GM23338 (cell line): Measurements from ENCODE around the gene OR2W1. TPM values are rescaled to one million over a fixed set of nuclear protein-coding genes. Genes with fewer than 3 reads are reported as not detected.

Experiments
- ATAC-seq: fragments of 200-7000 bp; cut with Tn5 transposase; 3 replicates; pipeline ENCODE4 v1.9.1; 2020
- DNase-seq: peaks from one replicate; pipeline ENCODE4 v3.0.0-alpha.2; 2015; ENCODE audit warnings: low spot score
- H2AFZ ChIP-seq: fragments of 200-600 bp; sonication (generic); 2 replicates; pipeline ENCODE4 v1.8.0; 2016; ENCODE audit warnings: antibody characterized with exemption, mild to moderate bottlenecking, moderate library complexity
- H3F3A ChIP-seq: fragments of 200-600 bp; sonication (generic); replicated peaks from 2 replicates; pipeline ENCODE4 v1.8.0; 2017; ENCODE audit warnings: antibody characterized with exemption, mixed run types, low read depth
- H3K27ac ChIP-seq: fragments of 200-600 bp; sonication (generic); 2 replicates; pipeline ENCODE4 v1.6.1; 2016; ENCODE audit warnings: low read depth
- H3K27me3 ChIP-seq: fragments of 200-600 bp; sonication (generic); 2 replicates; pipeline ENCODE4 v1.8.0; 2016; ENCODE audit warnings: mild to moderate bottlenecking, mixed run types, moderate library complexity; ENCODE audit not compliant: insufficient read depth
- H3K36me3 ChIP-seq: fragments of 200-600 bp; sonication (generic); 2 replicates; pipeline ENCODE4 v1.8.0; 2016; ENCODE audit warnings: mild to moderate bottlenecking; ENCODE audit not compliant: insufficient read depth
- H3K4me1 ChIP-seq: fragments of 200-600 bp; sonication (generic); 2 replicates; pipeline ENCODE4 v1.8.0; 2016; ENCODE audit warnings: mild to moderate bottlenecking, moderate library complexity; ENCODE audit not compliant: insufficient read depth
- H3K4me2 ChIP-seq: fragments of 200-600 bp; sonication (generic); 2 replicates; pipeline ENCODE4 v1.7.1; 2017; ENCODE audit warnings: mixed run types
- H3K4me3 ChIP-seq: fragments of 200-600 bp; sonication (generic); 2 replicates; pipeline ENCODE4 v1.6.1; 2016; ENCODE audit warnings: mixed run types
- H3K79me2 ChIP-seq: fragments of 200-600 bp; sonication (generic); replicated peaks from 2 replicates; pipeline ENCODE4 v1.8.0; 2017; ENCODE audit warnings: mild to moderate bottlenecking; ENCODE audit not compliant: insufficient read depth
- H3K9me2 ChIP-seq: fragments of 200-600 bp; sonication (generic); 2 replicates; pipeline ENCODE4 v1.8.0; 2017; ENCODE audit not compliant: insufficient read depth
- H4K20me1 ChIP-seq: fragments of 200-600 bp; sonication (generic); replicated peaks from 2 replicates; pipeline ENCODE4 v1.8.0; 2017; ENCODE audit warnings: mild to moderate bottlenecking; ENCODE audit not compliant: insufficient read depth
- H3K27ac Mint-ChIP-seq: 2 replicates; pipeline ENCODE4 v1.8.0; 2020; ENCODE audit warnings: inconsistent platforms, mild to moderate bottlenecking, moderate library complexity, mixed read lengths
- H3K27me3 Mint-ChIP-seq: 3 replicates; pipeline ENCODE4 v1.8.0; 2022; ENCODE audit warnings: low read depth, mild to moderate bottlenecking, moderate library complexity, mixed read lengths, inconsistent platforms; ENCODE audit not compliant: insufficient read depth, poor library complexity
- H3K36me3 Mint-ChIP-seq: 3 replicates; pipeline ENCODE4 v1.8.0; 2021; ENCODE audit warnings: low read depth, mild to moderate bottlenecking, inconsistent platforms, moderate library complexity, mixed read lengths
- H3K4me1 Mint-ChIP-seq: 3 replicates; pipeline ENCODE4 v1.8.0; 2020; ENCODE audit warnings: mild to moderate bottlenecking, inconsistent platforms, mixed read lengths
- H3K4me3 Mint-ChIP-seq: 3 replicates; pipeline ENCODE4 v1.8.0; 2021; ENCODE audit warnings: moderate library complexity, mild to moderate bottlenecking, inconsistent platforms, mixed read lengths
- H3K9me3 Mint-ChIP-seq: 3 replicates; pipeline ENCODE4 v1.8.0; 2020; ENCODE audit warnings: moderate library complexity, mild to moderate bottlenecking, inconsistent platforms, mixed read lengths
- CREB1 ChIP-seq: fragments of 250-450 bp; sonication (Bioruptor Pico); IDR thresholded peaks from 2 replicates; pipeline ENCODE4 v1.5.0; 2020; ENCODE audit warnings: low read depth, mild to moderate bottlenecking, moderate library complexity
- EZH2 ChIP-seq: fragments of 200-600 bp; sonication (generic); IDR thresholded peaks from one replicate; pipeline ENCODE4 v1.8.0; 2017; ENCODE audit warnings: antibody characterized with exemption, mild to moderate bottlenecking, low read depth; ENCODE audit not compliant: unreplicated experiment
- EZH2phosphoT487 ChIP-seq: fragments of 200-600 bp; sonication (generic); IDR thresholded peaks from one replicate; pipeline ENCODE4 v1.8.1; 2018; ENCODE audit warnings: antibody characterized with exemption; ENCODE audit not compliant: unreplicated experiment
- JUNB ChIP-seq: IDR thresholded peaks from one replicate; pipeline ENCODE4 v1.6.1; 2016; ENCODE audit warnings: antibody characterized with exemption; ENCODE audit not compliant: unreplicated experiment
- NANOG ChIP-seq: IDR thresholded peaks from 2 replicates; pipeline ENCODE4 v1.6.1; 2016; ENCODE audit warnings: antibody characterized with exemption, borderline replicate concordance
- POLR2AphosphoS5 ChIP-seq: IDR thresholded peaks from 2 replicates; pipeline ENCODE4 v1.6.1; 2016; ENCODE audit warnings: antibody characterized with exemption, low read depth
- STAT1 ChIP-seq: IDR thresholded peaks from one replicate; pipeline ENCODE4 v1.6.1; 2016; ENCODE audit warnings: antibody characterized with exemption; ENCODE audit not compliant: unreplicated experiment
- ZNF114 ChIP-seq: fragments of 250-450 bp; sonication (Bioruptor Pico); IDR thresholded peaks from 2 replicates; pipeline ENCODE4 v1.5.0; 2020; ENCODE audit warnings: mild to moderate bottlenecking, moderate library complexity
- ZNF331 ChIP-seq: fragments of 250-450 bp; sonication (Bioruptor Pico); IDR thresholded peaks from 2 replicates; pipeline ENCODE4 v1.5.0; 2020; ENCODE audit warnings: low read depth, mild to moderate bottlenecking, moderate library complexity
- polyA plus RNA-seq: library from polyadenylated mRNA; unstranded; fragments of >200 nt; fragmentation: Nextera tagmentation; extraction: Ambion mirVana; gene quantifications from 2 replicates; pipeline ENCODE4 v1.2.1, GENCODE V29; 2016
- total RNA-seq: library from RNA; depleted of rRNA; stranded (reverse); fragments of >200 nt; shearing (Covaris generic); gene quantifications from 2 replicates; pipeline ENCODE4 v1.2.3, GENCODE V29; 2014
- TF ChIP-seq, protein P1 (sequence below): fragments of 250-450 bp; sonication (Bioruptor Pico); IDR thresholded peaks from 2 replicates; pipeline ENCODE4 v1.5.0; 2020; ENCODE audit warnings: mild to moderate bottlenecking, moderate library complexity
- TF ChIP-seq, protein P2 (sequence below), 2 experiments: fragments of 200-600 bp in 1 of 2; sonication (generic) in 1 of 2; conservative IDR thresholded peaks; 2 replicates each; pipeline versions ENCODE4 v1.5.1 to v1.6.1; 2016 to 2017; ENCODE audit warnings: antibody characterized with exemption in 2 of 2, low read depth in 2 of 2, mild to moderate bottlenecking in 2 of 2, moderate library complexity in 1 of 2
- TF ChIP-seq, protein P3 (sequence below): IDR thresholded peaks from 2 replicates; pipeline ENCODE4 v1.6.1; 2016; ENCODE audit warnings: antibody characterized with exemption
- TF ChIP-seq, protein P4 (sequence below): IDR thresholded peaks from one replicate; pipeline ENCODE4 v1.6.1; 2018; ENCODE audit warnings: antibody characterized with exemption; ENCODE audit not compliant: unreplicated experiment

Gene OR2W1
- total and polyA plus RNA-seq, 2 experiments from 2014 or later: not detected

DNA sequence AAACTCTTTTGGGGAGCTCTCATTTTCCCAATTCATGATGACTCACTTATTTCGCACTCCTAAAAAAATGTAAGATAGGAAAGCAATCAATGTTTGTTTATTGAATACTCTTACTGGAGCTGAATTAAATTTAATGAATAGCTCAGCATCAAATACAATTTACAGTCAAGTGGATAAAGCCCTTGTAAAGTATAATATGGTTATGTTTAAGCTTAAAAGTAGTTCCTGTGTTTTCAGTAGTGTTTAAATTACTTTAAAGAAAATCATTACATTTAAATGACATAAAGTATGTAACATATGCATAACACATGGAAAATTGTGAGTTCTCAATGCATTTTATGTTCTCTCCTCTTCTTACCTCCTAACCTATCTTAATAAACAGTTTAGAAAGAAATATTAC lies 42.2 kb upstream of the OR2W1 start, which contains the start of gene OR2B3:
OR2B3 (minus strand) TSS at position 101 of the 400 bp plus-strand sequence; CDS start at position 36, 65 bp downstream.
- H3K36me3 ChIP-seq: no peaks in the 10 kb centered on the region
- no peak for DNase-seq
- no peak within 1 kb of the TSS for H3K4me3 Mint-ChIP-seq
- no peak within 1 kb of the TSS for H3K27ac Mint-ChIP-seq
- H3K4me3 ChIP-seq: no peak within 1 kb of the TSS
- no peaks in the 10 kb centered on the region for H3K4me1 ChIP-seq
- H4K20me1 ChIP-seq: no peaks in the 10 kb centered on the region
- no peak within 1 kb of the TSS for H3K27ac ChIP-seq
- no peaks in the 10 kb centered on the region; the same call in 1 of the 2 replicates for H3K9me2 ChIP-seq
- peaks cover 4% of the 10 kb centered on the region for H3K27me3 Mint-ChIP-seq
- no peaks in the 10 kb centered on the region; the same call in 2 of the 3 replicates for H3K9me3 Mint-ChIP-seq
- ATAC-seq: no peak
- H3K79me2 ChIP-seq: no peaks in the 10 kb centered on the region
- H3K4me1 Mint-ChIP-seq: no peaks in the 10 kb centered on the region
- TF ChIP-seq, protein P1, sequence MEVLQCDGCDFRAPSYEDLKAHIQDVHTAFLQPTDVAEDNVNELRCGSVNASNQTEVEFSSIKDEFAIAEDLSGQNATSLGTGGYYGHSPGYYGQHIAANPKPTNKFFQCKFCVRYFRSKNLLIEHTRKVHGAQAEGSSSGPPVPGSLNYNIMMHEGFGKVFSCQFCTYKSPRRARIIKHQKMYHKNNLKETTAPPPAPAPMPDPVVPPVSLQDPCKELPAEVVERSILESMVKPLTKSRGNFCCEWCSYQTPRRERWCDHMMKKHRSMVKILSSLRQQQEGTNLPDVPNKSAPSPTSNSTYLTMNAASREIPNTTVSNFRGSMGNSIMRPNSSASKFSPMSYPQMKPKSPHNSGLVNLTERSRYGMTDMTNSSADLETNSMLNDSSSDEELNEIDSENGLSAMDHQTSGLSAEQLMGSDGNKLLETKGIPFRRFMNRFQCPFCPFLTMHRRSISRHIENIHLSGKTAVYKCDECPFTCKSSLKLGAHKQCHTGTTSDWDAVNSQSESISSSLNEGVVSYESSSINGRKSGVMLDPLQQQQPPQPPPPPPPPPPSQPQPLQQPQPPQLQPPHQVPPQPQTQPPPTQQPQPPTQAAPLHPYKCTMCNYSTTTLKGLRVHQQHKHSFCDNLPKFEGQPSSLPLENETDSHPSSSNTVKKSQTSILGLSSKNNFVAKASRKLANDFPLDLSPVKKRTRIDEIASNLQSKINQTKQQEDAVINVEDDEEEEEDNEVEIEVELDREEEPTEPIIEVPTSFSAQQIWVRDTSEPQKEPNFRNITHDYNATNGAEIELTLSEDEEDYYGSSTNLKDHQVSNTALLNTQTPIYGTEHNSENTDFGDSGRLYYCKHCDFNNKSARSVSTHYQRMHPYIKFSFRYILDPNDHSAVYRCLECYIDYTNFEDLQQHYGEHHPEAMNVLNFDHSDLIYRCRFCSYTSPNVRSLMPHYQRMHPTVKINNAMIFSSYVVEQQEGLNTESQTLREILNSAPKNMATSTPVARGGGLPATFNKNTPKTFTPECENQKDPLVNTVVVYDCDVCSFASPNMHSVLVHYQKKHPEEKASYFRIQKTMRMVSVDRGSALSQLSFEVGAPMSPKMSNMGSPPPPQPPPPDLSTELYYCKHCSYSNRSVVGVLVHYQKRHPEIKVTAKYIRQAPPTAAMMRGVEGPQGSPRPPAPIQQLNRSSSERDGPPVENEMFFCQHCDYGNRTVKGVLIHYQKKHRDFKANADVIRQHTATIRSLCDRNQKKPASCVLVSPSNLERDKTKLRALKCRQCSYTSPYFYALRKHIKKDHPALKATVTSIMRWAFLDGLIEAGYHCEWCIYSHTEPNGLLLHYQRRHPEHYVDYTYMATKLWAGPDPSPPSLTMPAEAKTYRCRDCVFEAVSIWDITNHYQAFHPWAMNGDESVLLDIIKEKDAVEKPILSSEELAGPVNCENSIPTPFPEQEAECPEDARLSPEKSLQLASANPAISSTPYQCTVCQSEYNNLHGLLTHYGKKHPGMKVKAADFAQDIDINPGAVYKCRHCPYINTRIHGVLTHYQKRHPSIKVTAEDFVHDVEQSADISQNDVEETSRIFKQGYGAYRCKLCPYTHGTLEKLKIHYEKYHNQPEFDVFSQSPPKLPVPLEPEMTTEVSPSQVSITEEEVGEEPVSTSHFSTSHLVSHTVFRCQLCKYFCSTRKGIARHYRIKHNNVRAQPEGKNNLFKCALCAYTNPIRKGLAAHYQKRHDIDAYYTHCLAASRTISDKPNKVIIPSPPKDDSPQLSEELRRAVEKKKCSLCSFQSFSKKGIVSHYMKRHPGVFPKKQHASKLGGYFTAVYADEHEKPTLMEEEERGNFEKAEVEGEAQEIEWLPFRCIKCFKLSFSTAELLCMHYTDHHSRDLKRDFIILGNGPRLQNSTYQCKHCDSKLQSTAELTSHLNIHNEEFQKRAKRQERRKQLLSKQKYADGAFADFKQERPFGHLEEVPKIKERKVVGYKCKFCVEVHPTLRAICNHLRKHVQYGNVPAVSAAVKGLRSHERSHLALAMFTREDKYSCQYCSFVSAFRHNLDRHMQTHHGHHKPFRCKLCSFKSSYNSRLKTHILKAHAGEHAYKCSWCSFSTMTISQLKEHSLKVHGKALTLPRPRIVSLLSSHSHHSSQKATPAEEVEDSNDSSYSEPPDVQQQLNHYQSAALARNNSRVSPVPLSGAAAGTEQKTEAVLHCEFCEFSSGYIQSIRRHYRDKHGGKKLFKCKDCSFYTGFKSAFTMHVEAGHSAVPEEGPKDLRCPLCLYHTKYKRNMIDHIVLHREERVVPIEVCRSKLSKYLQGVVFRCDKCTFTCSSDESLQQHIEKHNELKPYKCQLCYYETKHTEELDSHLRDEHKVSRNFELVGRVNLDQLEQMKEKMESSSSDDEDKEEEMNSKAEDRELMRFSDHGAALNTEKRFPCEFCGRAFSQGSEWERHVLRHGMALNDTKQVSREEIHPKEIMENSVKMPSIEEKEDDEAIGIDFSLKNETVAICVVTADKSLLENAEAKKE: no peak
- TF ChIP-seq ZNF331 (CRISPR knock-in tag) (no peak), ZNF114 (CRISPR knock-in tag) (no peak), STAT1 (no peak), EZH2 (no peak), JUNB (no peak), CREB1 (CRISPR knock-in tag) (no peak), EZH2phosphoT487 (no peak), NANOG (no peak), POLR2AphosphoS5 (no peak)
- TF ChIP-seq, protein P2, sequence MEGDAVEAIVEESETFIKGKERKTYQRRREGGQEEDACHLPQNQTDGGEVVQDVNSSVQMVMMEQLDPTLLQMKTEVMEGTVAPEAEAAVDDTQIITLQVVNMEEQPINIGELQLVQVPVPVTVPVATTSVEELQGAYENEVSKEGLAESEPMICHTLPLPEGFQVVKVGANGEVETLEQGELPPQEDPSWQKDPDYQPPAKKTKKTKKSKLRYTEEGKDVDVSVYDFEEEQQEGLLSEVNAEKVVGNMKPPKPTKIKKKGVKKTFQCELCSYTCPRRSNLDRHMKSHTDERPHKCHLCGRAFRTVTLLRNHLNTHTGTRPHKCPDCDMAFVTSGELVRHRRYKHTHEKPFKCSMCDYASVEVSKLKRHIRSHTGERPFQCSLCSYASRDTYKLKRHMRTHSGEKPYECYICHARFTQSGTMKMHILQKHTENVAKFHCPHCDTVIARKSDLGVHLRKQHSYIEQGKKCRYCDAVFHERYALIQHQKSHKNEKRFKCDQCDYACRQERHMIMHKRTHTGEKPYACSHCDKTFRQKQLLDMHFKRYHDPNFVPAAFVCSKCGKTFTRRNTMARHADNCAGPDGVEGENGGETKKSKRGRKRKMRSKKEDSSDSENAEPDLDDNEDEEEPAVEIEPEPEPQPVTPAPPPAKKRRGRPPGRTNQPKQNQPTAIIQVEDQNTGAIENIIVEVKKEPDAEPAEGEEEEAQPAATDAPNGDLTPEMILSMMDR (conservative IDR thresholded peaks at IDR 0.05; ENCODE audit: low read depth in 2 of 2): no peak
- TF ChIP-seq, protein P3, sequence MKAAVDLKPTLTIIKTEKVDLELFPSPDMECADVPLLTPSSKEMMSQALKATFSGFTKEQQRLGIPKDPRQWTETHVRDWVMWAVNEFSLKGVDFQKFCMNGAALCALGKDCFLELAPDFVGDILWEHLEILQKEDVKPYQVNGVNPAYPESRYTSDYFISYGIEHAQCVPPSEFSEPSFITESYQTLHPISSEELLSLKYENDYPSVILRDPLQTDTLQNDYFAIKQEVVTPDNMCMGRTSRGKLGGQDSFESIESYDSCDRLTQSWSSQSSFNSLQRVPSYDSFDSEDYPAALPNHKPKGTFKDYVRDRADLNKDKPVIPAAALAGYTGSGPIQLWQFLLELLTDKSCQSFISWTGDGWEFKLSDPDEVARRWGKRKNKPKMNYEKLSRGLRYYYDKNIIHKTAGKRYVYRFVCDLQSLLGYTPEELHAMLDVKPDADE: no peak
- TF ChIP-seq, protein P4, sequence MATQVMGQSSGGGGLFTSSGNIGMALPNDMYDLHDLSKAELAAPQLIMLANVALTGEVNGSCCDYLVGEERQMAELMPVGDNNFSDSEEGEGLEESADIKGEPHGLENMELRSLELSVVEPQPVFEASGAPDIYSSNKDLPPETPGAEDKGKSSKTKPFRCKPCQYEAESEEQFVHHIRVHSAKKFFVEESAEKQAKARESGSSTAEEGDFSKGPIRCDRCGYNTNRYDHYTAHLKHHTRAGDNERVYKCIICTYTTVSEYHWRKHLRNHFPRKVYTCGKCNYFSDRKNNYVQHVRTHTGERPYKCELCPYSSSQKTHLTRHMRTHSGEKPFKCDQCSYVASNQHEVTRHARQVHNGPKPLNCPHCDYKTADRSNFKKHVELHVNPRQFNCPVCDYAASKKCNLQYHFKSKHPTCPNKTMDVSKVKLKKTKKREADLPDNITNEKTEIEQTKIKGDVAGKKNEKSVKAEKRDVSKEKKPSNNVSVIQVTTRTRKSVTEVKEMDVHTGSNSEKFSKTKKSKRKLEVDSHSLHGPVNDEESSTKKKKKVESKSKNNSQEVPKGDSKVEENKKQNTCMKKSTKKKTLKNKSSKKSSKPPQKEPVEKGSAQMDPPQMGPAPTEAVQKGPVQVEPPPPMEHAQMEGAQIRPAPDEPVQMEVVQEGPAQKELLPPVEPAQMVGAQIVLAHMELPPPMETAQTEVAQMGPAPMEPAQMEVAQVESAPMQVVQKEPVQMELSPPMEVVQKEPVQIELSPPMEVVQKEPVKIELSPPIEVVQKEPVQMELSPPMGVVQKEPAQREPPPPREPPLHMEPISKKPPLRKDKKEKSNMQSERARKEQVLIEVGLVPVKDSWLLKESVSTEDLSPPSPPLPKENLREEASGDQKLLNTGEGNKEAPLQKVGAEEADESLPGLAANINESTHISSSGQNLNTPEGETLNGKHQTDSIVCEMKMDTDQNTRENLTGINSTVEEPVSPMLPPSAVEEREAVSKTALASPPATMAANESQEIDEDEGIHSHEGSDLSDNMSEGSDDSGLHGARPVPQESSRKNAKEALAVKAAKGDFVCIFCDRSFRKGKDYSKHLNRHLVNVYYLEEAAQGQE: no peak
- no peak within 1 kb of the TSS for H2AFZ ChIP-seq
- H3F3A ChIP-seq: no peaks in the 10 kb centered on the region
- no peaks in the 10 kb centered on the region for H3K36me3 Mint-ChIP-seq
- no peak within 1 kb of the TSS for H3K4me2 ChIP-seq
- H3K27me3 ChIP-seq: no peaks in the 10 kb centered on the region
